Colonic mucosa (tissue), 4 donors: ENCODE results near the gene SEPTIN5. TPM values are rescaled to one million over a fixed set of nuclear protein-coding genes. Genes with fewer than 3 reads are reported as not detected.

Experiments
- DNase-seq: peaks from one replicate; pipeline ENCODE4 v3.0.0-alpha.2; 2020
- H3K27ac ChIP-seq: fragments of 200-600 bp; one replicate; pipeline ENCODE4 v1.8.0; 2021
- H3K27me3 ChIP-seq: fragments of 200-600 bp; one replicate; pipeline ENCODE4 v1.8.0; 2021
- H3K36me3 ChIP-seq: fragments of 200-600 bp; one replicate; pipeline ENCODE4 v1.8.0; 2021
- H3K4me1 ChIP-seq: fragments of 200-600 bp; one replicate; pipeline ENCODE4 v1.8.0; 2021; ENCODE audit warnings: mild to moderate bottlenecking
- H3K4me3 ChIP-seq: fragments of 200-600 bp; one replicate; pipeline ENCODE4 v1.8.0; 2021
- H3K9ac ChIP-seq, 2 donors: one replicate each; pipeline ENCODE4 v1.7.0; 2013; ENCODE audit warnings: control low read depth in 2 of 2, low read depth in 2 of 2, low read length in 2 of 2
- H3K9me3 ChIP-seq: fragments of 200-600 bp; one replicate; pipeline ENCODE4 v1.8.0; 2021
- intact Hi-C: fragments of 100-400 bp; cut with DNase I; formaldehyde crosslinking; loops from one replicate; pipeline ENCODE4 v1.14.1; 2022
- total RNA-seq, 2 donors: library from RNA; stranded (reverse); fragmentation: NEBNext Ultra II Directional in 1 of 2; extraction: Animal tissue kit (Norgen Biotek cat#: 25700) in 1 of 2; gene quantifications; one replicate each; pipeline ENCODE4 v1.2.1, GENCODE V29; 2021
- TF ChIP-seq, protein P1 (sequence below): fragments of 200-600 bp; IDR thresholded peaks from one replicate; pipeline ENCODE4 v1.8.0; 2022; ENCODE audit warnings: antibody characterized with exemption, mild to moderate bottlenecking
- donor health status: healthy.
- donor health status: DM: no; HTN: no; CAD: no.
- donor health status: DM: no; HTN: no; CAD: no.

Gene SEPTIN5
- total RNA-seq, 2 donors from 2014 or later = 2.2 to 2.5 TPM

- H3K4me1 ChIP-seq = no peaks in the 10 kb centered on the region
- H3K36me3 ChIP-seq = no peaks in the 10 kb centered on the region
- DNase-seq = no peak
- TF ChIP-seq, protein P1, sequence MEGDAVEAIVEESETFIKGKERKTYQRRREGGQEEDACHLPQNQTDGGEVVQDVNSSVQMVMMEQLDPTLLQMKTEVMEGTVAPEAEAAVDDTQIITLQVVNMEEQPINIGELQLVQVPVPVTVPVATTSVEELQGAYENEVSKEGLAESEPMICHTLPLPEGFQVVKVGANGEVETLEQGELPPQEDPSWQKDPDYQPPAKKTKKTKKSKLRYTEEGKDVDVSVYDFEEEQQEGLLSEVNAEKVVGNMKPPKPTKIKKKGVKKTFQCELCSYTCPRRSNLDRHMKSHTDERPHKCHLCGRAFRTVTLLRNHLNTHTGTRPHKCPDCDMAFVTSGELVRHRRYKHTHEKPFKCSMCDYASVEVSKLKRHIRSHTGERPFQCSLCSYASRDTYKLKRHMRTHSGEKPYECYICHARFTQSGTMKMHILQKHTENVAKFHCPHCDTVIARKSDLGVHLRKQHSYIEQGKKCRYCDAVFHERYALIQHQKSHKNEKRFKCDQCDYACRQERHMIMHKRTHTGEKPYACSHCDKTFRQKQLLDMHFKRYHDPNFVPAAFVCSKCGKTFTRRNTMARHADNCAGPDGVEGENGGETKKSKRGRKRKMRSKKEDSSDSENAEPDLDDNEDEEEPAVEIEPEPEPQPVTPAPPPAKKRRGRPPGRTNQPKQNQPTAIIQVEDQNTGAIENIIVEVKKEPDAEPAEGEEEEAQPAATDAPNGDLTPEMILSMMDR = no peak
- H3K27me3 ChIP-seq = no peaks in the 10 kb centered on the region
- intact Hi-C loops = no loop called here
- H3K4me3 ChIP-seq = no peak overlapping the region
- no peaks in the 10 kb centered on the region for H3K9me3 ChIP-seq
- H3K9ac ChIP-seq = no peak overlapping the region
- H3K27ac ChIP-seq = no peak overlapping the region
These were observed 46.2 kb upstream of the SEPTIN5 start for GRCh38 chr22:19667872-19668740.

- H3K27me3 ChIP-seq = no peaks in the 10 kb centered on the region
- intact Hi-C loops = no loop called here
- TF ChIP-seq, protein P1 = no peak
- H3K9ac ChIP-seq = no peak overlapping the region
- no peak overlapping the region for H3K27ac ChIP-seq
- H3K36me3 ChIP-seq = no peaks in the 10 kb centered on the region
- DNase-seq = no peak
- no peak overlapping the region for H3K4me3 ChIP-seq
- H3K9me3 ChIP-seq = no peaks in the 10 kb centered on the region
- no peaks in the 10 kb centered on the region for H3K4me1 ChIP-seq
These were observed 45.6 kb upstream of the SEPTIN5 start for GRCh38 chr22:19668748-19669147.

DNA sequence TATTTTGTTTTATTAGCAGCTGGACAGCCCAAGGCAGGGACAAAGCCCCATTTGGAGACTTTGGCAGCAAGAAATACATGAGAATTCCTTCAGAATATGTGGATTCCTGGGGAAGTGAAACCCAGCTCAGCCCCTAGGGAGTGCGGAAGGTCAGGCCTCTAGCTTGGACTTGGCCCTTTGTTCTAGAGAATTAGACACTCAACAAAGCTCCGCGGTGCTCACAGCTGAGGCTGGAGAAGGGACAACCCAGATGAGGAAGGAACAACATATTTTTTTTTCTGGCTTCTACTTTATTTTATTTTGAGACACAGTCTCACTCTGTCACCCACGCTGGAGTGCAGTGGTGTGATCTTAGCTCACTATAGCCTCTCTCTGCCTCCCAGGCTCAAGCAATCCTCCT lies 44.7 kb upstream of the SEPTIN5 start:
- Histone ChIP-seq H3K27ac (no peak overlapping the region), H3K4me1 (no peaks in the 10 kb centered on the region), H3K9me3 (no peaks in the 10 kb centered on the region), H3K9ac (no peak overlapping the region), H3K27me3 (no peaks in the 10 kb centered on the region), H3K36me3 (no peaks in the 10 kb centered on the region), H3K4me3 (no peak overlapping the region)
- DNase-seq = no peak
- TF ChIP-seq, protein P1 = no peak
- intact Hi-C loops = no loop called here

DNA sequence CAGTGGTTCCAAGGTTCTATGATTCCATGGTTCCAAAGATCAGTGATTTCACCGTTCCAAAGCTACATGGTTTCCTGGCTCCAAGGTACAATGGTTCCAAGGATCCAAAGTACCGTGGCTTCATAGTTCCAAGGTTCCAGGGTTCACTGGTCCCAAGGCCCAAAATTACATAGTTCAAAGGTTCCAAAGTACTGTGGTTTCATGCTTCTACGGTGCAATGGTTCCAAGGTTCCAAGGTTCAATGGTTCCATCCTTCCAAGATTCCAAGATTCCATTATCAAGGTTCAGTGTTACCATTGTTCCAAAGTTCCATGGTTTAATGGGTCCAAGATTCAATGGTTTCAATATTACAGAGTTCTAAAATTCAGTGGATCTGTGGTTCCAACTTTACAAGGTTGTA lies 43.0 kb upstream of the SEPTIN5 start:
- Histone ChIP-seq H3K27me3 (no peaks in the 10 kb centered on the region), H3K36me3 (no peaks in the 10 kb centered on the region), H3K27ac (no peak overlapping the region), H3K9me3 (no peaks in the 10 kb centered on the region), H3K4me1 (no peaks in the 10 kb centered on the region), H3K9ac (no peak overlapping the region), H3K4me3 (no peak overlapping the region)
- intact Hi-C loops = no loop called here
- DNase-seq = no peak
- TF ChIP-seq, protein P1 = no peak

GRCh38 chr22:19672054-19672776 lies 42.1 kb upstream of the SEPTIN5 start:
- Histone ChIP-seq H3K9ac (no peak overlapping the region), H3K9me3 (no peaks in the 10 kb centered on the region), H3K27ac (no peak overlapping the region), H3K36me3 (no peaks in the 10 kb centered on the region), H3K4me1 (no peaks in the 10 kb centered on the region), H3K27me3 (no peaks in the 10 kb centered on the region), H3K4me3 (no peak overlapping the region)
- no peak for DNase-seq
- intact Hi-C loops = no loop called here
- TF ChIP-seq, protein P1 = no peak
